Thyroid gland (tissue), 4 donors: ENCODE data around the gene TTC1.

ENCODE experiments used
- CTCF ChIP-seq, 6 experiments: fragments of 200-600 bp in 3 of 6; fragments of 450-650 bp in 3 of 6; sonication (generic) in 3 of 6; IDR thresholded peaks; one replicate each; pipeline ENCODE4 v1.5.1; 2016 to 2019; ENCODE audit warnings: antibody characterized with exemption in 6 of 6, mild to moderate bottlenecking in 2 of 6, inconsistent platforms in 1 of 6, moderate library complexity in 1 of 6
- POLR2A ChIP-seq, 2 donors: fragments of 450-650 bp; IDR thresholded peaks; one replicate each; pipeline ENCODE4 v1.6.1; 2017; ENCODE audit warnings: antibody characterized with exemption in 2 of 2, mild to moderate bottlenecking in 2 of 2, moderate library complexity in 1 of 2

DNA sequence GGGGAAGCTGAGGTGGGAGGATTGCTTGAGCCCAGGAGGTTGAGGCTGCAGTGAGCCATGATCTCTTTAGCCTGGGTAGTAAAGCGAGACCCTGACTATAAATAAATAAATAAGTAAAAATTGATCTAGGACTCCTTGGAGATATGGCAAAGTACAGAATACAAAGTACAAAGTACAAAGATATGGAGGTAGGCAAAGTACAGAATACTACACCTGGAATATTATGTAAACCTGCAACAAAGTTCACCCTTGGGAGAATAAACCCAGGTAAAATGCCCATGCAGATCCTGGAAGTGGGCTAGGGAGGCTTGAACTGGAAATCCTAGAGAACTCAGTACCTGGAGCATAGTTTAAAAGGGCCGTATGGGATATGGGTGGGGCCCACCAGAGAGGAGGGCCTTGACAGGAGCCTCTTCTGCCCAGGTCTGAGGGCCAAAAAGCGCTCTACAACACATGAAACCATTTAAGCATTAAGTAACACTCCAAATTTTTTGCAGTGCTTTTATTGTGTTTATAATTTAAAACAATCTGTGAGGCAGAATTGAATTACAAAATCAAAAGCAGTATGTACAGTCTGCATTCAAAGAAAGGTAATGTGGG, 20.7 kb downstream of the TTC1 start:
- TF ChIP-seq POLR2A (IDR thresholded peaks at IDR 0.05) (no peak), CTCF (IDR thresholded peaks at IDR 0.05) (no peak)
